ENCODE measurements around the gene KRT3. TPM values are rescaled to one million over a fixed set of nuclear protein-coding genes. Genes with fewer than 3 reads are reported as not detected.

Gene KRT3
- total RNA-seq, 2 experiments from 2014 or later, result not detected

DNA sequence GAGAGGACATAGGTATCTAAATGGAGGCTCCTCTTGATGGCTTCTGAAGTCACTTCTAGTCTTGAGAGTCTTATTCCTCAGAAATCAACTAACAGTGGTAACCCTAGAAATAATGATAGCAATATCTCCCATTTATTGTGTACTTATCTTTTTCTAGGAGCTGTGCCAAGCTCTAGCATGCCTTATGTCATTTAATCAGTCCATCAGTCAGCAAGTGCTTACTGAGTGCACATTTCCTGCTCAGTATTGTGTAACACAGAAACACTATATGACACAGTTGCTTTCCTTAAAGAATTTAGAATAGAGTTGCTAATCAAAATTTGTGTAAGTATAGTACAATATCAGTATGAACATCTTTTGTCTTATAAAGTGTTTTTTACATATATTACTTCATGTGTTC lies 55.3 kb downstream of the KRT3 start:
- no peak for DNase-seq
- CTCF ChIA-PET, result interaction anchor here (0.9 to 1.4 kb wide), 2 partner anchors 144 to 527 kb away, joined by 3 to 4 read pairs; no protein-coding TSS in a partner anchor
- H3K27ac Mint-ChIP-seq, result no peak overlapping the region
- intact Hi-C loops (cut with micrococcal nuclease), result no loop called here
- no peak overlapping the region for H3K4me3 Mint-ChIP-seq
- H3K27me3 Mint-ChIP-seq, result peaks cover 3% of the 10 kb centered on the region
- POLR2A ChIA-PET, result no interaction called here
- no peaks in the 10 kb centered on the region for H3K4me1 Mint-ChIP-seq (ENCODE audit: low read depth)
- H3K36me3 Mint-ChIP-seq (ENCODE audit: low read depth), result no peaks in the 10 kb centered on the region
- H3K9me3 Mint-ChIP-seq, result no peaks in the 10 kb centered on the region
- no peak for ATAC-seq
- no peak for TF ChIP-seq CTCF (IDR thresholded peaks at IDR 0.05)

- DNase-seq, result no peak
- Mint-ChIP-seq H3K4me1 (ENCODE audit: low read depth) (no peaks in the 10 kb centered on the region), H3K27ac (no peak overlapping the region), H3K27me3 (peaks cover 3% of the 10 kb centered on the region), H3K36me3 (ENCODE audit: low read depth) (no peaks in the 10 kb centered on the region), H3K4me3 (no peak overlapping the region), H3K9me3 (no peaks in the 10 kb centered on the region)
- POLR2A ChIA-PET, result no interaction called here
- CTCF ChIA-PET, result interaction anchor here (0.9 to 1.4 kb wide), 2 partner anchors 145 to 526 kb away, joined by 3 to 4 read pairs; no protein-coding TSS in a partner anchor
- intact Hi-C loops (cut with micrococcal nuclease), result no loop called here
- no peak for TF ChIP-seq CTCF (IDR thresholded peaks at IDR 0.05)
- no peak for ATAC-seq
Measured at GRCh38 chr12:52739963-52740362, 56.0 kb downstream of the KRT3 start.

Other genes with a start within 250 kb of the KRT3 start
- not detected for gene KRT71, start 243.0 kb downstream of the KRT3 start, total RNA-seq
- gene KRT74, start 222.3 kb downstream of the KRT3 start, total RNA-seq, result not detected
- gene KRT72, start 194.7 kb downstream of the KRT3 start, total RNA-seq, result under 1 TPM; 0.16 to 0.32 TPM
- gene KRT73, start 177.6 kb downstream of the KRT3 start, total RNA-seq, result under 1 TPM in 1 of 2 experiments, not detected in 1; 0.20 TPM
- not detected for gene KRT2, start 143.9 kb downstream of the KRT3 start, total RNA-seq
- not detected for gene KRT1, start 115.7 kb downstream of the KRT3 start, total RNA-seq
- not detected for gene KRT77, start 92.6 kb downstream of the KRT3 start, total RNA-seq
- not detected for gene KRT76, start 18.8 kb downstream of the KRT3 start, total RNA-seq
- under 1 TPM; 0.11 to 0.16 TPM for gene KRT4, start 18.0 kb upstream of the KRT3 start, total RNA-seq
- 1 to 10 TPM in 1 of 2 experiments, under 1 TPM in 1; 0.87 to 1.6 TPM for gene KRT79, start 38.2 kb upstream of the KRT3 start, total RNA-seq
- gene KRT78, start 52.9 kb upstream of the KRT3 start, total RNA-seq, result not detected
- under 1 TPM; 0.29 to 0.40 TPM for gene KRT8, start 109.0 kb upstream of the KRT3 start, total RNA-seq
- gene KRT18, start 153.0 kb upstream of the KRT3 start, total RNA-seq, result 1 to 10 TPM; 3.4 to 4.9 TPM
- gene EIF4B, start 210.3 kb upstream of the KRT3 start, total RNA-seq, result 100 to 1,000 TPM; 789 to 814 TPM

All from activated CD8-positive, alpha-beta T cell treated with anti-CD3 and anti-CD28 coated beads for 36 hours (primary cell).